MG63 (cell line): ENCODE measurements around the gene TBC1D21. TPM values are rescaled to one million over a fixed set of nuclear protein-coding genes. Genes with fewer than 3 reads are reported as not detected.

Experiments
- DNase-seq: peaks from one replicate; pipeline ENCODE4 v3.0.0-alpha.2; 2020
- H3K27me3 ChIP-seq: fragments of 250-450 bp; sonication (Bioruptor Pico); 2 replicates; pipeline ENCODE4 v1.5.1; 2020; ENCODE audit warnings: mild to moderate bottlenecking, moderate library complexity
- H3K36me3 ChIP-seq: fragments of 250-450 bp; sonication (Bioruptor Pico); 2 replicates; pipeline ENCODE4 v1.5.1; 2020; ENCODE audit warnings: mild to moderate bottlenecking, moderate library complexity
- H3K4me3 ChIP-seq: fragments of 250-450 bp; sonication (Bioruptor Pico); 2 replicates; pipeline ENCODE4 v1.5.1; 2020; ENCODE audit warnings: mild to moderate bottlenecking, moderate library complexity
- H3K9me3 ChIP-seq: fragments of 250-450 bp; sonication (Bioruptor Pico); 2 replicates; pipeline ENCODE4 v1.5.1; 2020; ENCODE audit warnings: mild to moderate bottlenecking, moderate library complexity
- total RNA-seq: library from RNA; depleted of rRNA; stranded (reverse); fragments of >200 nt; shearing (Covaris generic); gene quantifications from 2 replicates; pipeline ENCODE4 v1.2.3, GENCODE V29; 2014; ENCODE audit warnings: low replicate concordance

The TBC1D21 gene
- total RNA-seq, 1 experiment from 2014 or later = not detected

DNA sequence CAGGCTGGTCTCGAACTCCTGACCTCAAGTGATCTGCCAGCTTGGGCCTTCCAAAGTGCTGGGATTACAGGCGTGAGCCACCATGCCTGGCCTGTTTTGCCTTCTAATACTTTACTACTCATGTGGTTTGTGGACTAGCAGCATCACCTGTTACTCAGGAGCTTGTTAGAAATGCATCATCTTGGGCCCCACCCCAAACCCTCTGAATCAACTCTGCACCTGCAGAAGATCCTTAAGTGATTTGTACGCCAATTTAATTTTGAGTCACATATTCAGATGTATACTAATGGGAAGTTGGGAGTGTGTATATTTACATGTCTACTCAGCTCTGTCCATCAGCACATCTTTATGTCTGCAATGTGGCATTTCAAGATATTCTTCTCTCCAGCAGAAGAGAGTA, 6.1 kb downstream of the TBC1D21 start:
- DNase-seq = no peak
- Histone ChIP-seq H3K4me3 (no peak overlapping the region), H3K9me3 (no peaks in the 10 kb centered on the region), H3K36me3 (no peaks in the 10 kb centered on the region), H3K27me3 (no peaks in the 10 kb centered on the region)

DNA sequence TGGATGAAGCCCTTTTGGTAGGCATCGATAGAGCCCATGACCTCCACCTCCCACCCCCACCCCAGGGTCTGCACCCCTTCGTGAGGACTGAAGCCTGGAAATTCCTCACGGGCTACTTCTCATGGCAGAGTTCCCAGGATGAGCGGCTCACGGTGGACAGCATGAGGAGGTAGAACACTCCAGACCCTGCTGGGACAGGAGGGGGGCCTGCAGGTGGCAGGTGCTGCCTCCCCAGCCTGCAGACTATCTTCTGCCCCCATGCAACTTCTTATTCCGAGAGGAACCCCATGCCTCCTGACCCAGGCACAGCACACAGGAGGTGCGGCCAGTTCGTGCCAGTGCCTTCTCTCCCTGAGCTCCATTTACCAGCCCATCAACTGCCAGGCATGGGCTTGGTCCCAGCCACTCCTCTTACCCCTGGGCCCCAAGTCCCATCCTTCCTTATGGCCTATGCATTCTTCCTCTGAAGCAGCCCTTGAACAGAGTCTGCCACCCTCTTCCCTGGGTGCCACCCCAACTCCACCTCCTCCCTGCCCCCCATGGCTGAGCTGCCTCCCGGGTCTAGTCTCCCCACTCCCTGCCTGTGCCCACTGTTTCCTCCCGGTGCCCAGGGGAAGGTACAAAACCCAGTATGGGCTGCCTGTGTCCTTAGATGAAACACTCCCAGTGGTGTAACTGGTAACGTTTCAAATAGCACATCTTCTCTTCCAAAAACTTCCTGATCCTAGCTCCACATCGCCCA, 8.4 kb downstream of the TBC1D21 start:
- no peak for DNase-seq
- H3K9me3 ChIP-seq = no peaks in the 10 kb centered on the region
- H3K4me3 ChIP-seq = no peak overlapping the region
- no peaks in the 10 kb centered on the region for H3K36me3 ChIP-seq
- H3K27me3 ChIP-seq = no peaks in the 10 kb centered on the region

DNA sequence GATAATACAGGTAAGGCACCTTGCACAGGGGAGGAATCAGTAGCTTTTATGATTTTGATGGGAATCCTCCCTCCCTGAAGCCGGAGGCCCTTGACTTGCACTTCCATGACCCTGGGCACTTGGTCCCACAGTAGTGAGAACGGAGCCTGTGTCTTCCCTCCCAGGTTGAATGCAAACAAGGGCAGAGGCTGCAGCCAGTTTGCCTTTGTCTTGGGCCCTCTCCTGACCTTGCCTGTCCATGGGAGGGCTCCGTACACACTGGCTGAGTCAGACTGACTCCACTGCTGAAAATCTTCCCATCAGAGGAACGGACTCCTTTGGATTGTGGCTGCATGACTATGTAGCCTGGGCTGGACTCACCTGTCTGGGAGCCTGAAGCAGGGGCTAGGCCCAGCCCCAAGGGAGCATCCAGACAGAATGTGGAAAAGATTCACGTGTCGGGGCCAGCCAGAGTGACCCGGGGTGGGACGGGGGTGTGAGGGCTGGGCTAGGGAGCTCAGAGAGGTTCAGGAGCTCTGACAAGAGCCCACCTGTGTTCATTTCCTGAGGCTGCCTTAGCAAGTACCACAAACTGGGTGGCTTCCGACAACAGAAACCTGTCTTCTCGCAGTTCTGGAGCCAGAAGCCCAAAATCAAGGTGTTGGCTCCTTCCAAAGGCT, 9.5 kb downstream of the TBC1D21 start:
- H3K36me3 ChIP-seq = no peaks in the 10 kb centered on the region
- H3K27me3 ChIP-seq = no peaks in the 10 kb centered on the region
- DNase-seq = no peak
- no peaks in the 10 kb centered on the region for H3K9me3 ChIP-seq
- no peak overlapping the region for H3K4me3 ChIP-seq

DNA sequence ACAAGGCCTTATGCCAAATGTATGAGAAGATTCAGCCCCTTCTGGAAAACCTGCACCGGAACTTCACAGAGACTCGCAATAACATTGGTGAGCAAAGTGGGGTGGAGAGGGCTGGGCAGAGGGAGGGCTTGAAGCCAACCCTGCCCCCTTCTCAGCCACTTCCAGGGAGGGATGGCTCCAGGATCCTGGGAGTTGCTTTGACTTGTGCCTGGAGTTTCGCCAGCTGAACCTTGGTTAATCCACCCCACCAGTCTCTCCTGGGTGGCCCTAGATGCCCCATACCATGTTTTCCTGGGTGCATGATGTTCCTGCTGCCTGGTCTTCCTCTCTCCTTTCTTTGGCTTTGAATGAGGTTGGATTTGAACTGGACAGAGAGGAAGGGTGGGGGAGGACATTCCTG, 10.8 kb downstream of the TBC1D21 start:
- Histone ChIP-seq H3K4me3 (no peak overlapping the region), H3K27me3 (no peaks in the 10 kb centered on the region), H3K9me3 (no peaks in the 10 kb centered on the region), H3K36me3 (no peaks in the 10 kb centered on the region)
- no peak for DNase-seq

DNA sequence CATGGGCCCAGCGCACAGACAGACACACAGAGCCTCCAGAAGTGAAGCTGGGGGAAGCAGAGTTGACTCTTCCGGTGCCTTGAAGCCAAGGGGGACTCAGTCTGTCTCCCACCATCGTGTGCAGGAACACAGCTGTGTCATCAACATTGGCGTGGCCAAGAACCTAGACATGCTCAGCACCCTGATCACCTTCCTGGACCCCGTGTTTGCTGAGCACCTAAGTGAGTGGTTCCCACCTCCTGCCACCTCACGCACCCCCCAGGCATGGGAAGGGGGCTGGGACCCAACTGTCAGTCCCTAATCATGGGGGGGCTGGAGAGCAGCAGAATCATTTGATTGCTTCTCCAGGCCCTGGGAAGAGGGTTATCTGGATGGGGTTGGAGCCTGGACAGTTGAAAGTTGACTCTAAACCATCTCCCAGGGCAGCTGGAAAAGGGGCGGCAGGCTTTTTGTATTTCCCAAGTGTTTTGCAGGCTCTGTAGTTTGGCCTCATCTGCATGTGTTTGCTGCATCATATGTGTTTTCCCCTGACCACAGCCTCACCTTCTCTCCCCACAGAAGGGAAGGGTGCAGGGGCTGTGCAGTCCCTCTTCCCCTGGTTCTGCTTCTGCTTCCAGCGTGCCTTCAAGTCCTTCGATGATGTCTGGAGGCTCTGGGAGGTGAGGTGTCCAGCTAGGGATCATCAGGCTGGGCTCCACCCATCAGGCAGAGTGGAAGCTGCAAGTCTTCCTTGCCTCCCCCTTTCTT, 12.8 kb downstream of the TBC1D21 start:
- no peak for DNase-seq
- H3K36me3 ChIP-seq = no peaks in the 10 kb centered on the region
- no peak overlapping the region for H3K4me3 ChIP-seq
- peaks cover 3% of the 10 kb centered on the region for H3K27me3 ChIP-seq
- no peaks in the 10 kb centered on the region for H3K9me3 ChIP-seq

DNA sequence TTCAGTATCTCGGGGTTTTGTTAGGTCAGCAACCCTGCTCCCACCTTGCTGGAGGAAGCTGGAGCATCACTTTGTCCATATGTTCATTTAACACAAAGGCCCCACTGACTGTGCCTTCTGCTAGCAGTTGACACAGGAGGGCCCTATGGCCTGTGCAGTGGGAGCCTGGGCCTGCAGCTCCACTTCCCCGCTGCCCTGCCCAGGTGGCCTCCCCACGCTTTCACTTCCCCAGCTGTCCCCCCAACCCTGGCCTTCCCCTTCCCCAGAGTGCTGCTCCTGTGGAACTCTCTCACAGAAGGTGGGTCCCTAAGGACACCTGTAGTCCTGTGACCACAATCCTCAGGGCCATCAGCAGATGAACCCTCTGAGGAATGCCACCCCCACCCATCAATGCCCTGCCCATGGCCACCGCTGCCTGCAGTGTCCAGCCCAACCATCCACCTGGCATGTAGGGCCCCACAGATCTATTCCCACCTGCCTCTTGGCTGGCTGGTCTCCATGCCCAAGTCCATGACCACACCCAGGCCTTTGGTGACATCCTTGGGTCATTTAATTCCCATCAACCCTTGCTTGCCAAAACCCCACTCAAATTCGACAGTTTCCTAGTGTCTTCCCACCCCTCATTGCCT, 13.5 kb downstream of the TBC1D21 start:
- no peaks in the 10 kb centered on the region for H3K36me3 ChIP-seq
- DNase-seq = no peak
- peaks cover under 1% of the 10 kb centered on the region; the same call in 1 of the 2 replicates for H3K9me3 ChIP-seq
- no peak overlapping the region for H3K4me3 ChIP-seq
- peaks cover 3% of the 10 kb centered on the region for H3K27me3 ChIP-seq

DNA sequence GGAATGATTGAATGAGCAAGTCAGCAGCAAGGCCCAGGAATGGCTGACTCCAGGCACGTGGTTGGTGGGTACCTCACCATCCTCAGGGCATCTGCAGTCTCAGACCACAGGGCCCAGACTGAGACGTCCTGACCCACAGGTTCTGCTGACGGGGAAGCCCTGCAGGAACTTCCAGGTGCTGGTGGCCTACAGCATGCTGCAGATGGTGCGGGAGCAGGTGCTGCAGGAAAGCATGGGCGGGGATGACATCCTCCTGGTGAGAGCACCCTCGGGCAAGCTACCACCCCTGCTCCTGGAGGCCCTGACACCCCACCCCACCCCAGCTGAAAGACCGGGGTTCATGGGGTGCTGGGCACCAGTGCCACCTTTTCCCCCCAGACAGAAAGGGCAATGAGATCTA, 14.1 kb downstream of the TBC1D21 start:
- Histone ChIP-seq H3K27me3 (peaks cover 3% of the 10 kb centered on the region), H3K36me3 (no peaks in the 10 kb centered on the region), H3K4me3 (no peak overlapping the region), H3K9me3 (peaks cover 3% of the 10 kb centered on the region; the same call in 1 of the 2 replicates)
- DNase-seq = no peak

DNA sequence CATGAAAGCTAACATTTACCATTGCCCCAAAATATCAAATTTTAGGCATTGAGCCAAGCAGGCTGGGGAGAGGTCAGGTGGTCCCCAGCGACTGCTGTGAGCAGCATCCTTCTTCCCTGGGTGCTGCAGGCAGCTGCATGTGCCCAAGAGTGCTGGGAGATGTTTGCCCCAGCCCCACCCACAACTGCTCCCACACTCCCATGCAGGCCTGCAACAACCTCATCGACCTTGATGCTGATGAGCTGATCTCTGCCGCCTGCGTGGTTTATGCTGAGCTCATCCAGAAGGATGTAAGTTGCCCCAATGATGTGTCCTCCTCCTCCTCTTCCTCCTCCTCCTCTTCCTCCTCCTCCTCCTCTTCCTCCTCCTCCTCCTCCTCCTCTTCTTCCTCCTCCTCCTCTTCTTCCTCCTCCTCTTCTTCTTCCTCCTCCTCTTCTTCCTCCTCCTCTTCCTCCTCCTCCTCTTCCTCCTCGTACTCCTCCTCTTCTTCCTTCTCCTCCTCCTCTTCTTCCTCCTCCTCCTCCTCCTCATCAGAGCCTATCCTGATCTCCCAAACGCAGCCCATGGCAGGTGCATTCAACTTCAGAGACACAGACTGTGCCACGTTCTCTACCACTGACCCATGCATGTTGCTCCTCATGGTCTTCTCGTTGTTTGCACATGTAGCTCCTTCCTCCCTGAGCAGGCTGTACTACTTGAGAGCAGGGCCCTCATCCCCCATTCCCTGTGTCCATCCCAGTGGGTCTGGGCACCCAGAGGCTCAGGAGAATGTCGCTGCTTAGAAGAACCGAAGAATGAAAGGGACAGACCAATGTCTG, 15.1 kb downstream of the TBC1D21 start:
- no peak overlapping the region for H3K4me3 ChIP-seq
- peaks cover 3% of the 10 kb centered on the region for H3K27me3 ChIP-seq
- H3K36me3 ChIP-seq = no peaks in the 10 kb centered on the region
- H3K9me3 ChIP-seq = peaks cover 3% of the 10 kb centered on the region; the same call in 1 of the 2 replicates
- DNase-seq = no peak

DNA sequence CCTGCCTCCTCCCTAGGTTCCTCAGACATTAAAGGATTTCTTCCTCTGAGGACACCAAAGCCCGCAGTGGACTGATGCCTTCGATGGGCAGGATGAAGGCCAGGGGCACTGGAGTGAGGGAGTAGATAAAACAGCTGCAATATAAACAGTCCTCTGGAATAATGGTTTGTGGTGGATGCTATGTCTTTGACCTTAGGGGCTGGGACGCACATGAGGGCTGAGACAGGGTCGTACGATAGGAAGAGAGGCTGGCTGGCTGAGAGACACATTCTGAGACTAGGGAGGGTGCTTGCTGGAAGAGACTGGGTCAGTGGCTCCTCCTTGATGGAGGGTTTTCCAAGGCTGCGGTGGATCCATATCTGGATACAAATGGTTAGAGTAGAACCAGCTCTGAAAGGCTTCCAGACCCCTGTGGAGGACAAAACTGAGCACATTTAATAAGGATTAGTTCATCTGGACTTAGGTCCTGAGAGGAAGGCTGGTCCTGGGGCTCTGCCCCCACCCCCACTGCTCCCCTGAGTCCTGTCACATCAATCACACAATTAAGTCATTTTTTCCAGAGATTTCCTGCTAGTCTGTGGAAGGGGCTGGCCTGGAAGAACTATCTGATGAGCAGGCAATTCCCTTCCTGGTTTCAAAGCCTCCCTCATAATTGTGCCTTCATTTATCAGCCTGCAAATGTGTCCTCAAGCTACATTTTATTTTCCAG, 15.8 kb downstream of the TBC1D21 start:
- H3K36me3 ChIP-seq = no peaks in the 10 kb centered on the region
- H3K4me3 ChIP-seq = no peak overlapping the region
- peaks cover 3% of the 10 kb centered on the region; the same call in 1 of the 2 replicates for H3K9me3 ChIP-seq
- H3K27me3 ChIP-seq = peaks cover 3% of the 10 kb centered on the region
- no peak for DNase-seq

DNA sequence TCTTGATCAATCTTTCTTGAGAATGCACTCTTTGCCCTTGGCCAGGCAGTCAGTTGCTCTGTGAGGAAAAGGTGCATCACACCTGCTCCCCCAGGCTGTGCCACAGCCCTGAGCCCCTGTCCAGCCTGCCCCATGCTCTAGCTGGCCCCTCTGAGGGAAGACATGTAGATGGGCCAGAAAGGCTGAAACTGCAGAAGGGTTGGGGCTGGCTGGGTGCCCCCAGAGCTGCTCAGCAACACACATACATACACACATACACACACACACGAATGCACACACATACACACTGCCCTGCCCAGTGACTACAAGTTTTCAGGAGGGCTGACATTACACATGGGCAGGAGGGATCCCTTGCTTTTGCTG, 16.4 kb downstream of the TBC1D21 start:
- H3K27me3 ChIP-seq = peaks cover 3% of the 10 kb centered on the region
- H3K4me3 ChIP-seq = no peak overlapping the region
- DNase-seq = no peak
- peaks cover 3% of the 10 kb centered on the region; the same call in 1 of the 2 replicates for H3K9me3 ChIP-seq
- H3K36me3 ChIP-seq = no peaks in the 10 kb centered on the region

DNA sequence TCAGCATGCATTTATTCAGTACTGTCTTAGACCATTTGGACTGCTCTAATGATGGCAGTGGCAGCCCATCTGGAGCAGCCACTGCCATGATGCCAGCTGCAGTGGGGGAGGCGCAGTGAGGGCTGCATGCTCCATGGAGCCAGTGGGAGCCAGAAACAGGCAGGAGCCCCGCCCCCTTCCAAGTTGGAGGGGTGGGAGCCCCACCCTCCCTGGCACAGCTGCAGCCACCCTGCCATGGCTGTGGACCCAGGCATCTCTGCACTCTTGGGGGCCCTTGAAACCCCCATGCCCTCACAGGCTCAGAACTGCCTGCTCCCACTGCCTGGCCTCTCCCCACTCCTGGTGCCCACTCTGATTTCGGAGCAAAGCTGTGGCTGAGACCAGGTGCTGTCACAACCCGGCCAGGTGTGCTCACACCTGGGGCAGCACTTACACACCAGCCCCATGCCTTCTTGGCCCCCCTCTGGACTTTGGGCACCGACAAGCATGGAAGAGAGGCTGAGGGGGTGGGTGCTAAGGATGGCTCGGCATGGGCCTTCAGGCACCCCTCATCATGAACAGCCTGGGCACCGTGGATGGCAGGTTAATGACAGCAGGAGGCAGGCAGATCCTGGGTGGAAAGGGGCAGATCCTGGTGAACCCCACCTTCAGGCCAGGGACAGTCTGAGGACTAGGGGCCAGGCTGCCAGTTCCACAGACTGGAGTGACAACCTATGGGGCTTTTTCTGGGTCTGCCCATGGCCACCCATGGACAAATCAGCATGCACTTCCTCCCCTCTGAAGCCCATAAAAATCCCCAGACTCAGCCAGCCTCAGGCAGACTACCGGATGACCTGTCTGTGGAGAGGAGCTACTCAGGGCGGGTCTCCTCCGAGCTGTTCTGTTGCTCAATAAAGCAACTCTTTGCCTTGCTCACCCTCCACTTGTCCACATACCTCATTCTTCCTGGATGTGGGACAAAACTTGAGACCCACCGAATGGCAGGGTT, 18.3 kb downstream of the TBC1D21 start:
- Histone ChIP-seq H3K9me3 (peaks cover 3% of the 10 kb centered on the region; the same call in 1 of the 2 replicates), H3K27me3 (peaks cover 3% of the 10 kb centered on the region), H3K36me3 (no peaks in the 10 kb centered on the region), H3K4me3 (no peak overlapping the region)
- no peak for DNase-seq

DNA sequence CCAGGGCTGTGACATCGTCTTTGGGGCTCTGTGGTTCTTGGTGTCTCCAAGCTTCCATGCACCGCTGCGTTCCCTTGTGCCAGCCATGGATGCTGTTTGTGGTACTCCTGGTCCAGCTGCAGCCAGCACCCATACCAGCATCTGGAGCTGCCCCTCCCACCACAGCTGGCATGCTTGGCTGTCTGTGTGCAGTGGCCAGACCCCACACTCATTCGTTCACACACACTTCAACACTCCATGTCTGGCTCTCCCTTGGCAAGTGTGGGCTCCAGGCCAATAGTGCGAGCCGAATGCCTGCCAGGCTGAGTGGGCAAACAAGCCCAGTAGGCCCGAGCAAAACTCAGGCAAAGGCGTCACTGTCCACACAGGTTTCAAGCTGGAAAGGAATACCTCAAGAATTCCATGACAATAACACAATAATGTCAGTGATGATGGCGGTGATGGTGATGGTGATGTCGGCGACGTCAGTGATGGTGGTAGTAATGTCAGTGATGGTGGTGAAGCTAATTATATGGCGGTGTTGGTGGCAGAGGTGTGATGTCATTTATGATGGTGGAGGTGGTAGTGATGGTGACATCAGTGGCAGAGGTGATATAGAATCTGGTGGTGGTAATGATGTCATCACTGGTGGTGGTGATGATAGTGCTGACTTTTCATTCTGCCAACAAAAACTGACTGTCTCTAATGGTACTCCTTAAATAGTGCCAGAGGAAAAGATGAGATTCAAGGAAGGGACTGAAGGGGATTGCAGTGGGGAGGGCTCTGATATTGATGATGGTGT, 19.3 kb downstream of the TBC1D21 start:
- Histone ChIP-seq H3K36me3 (no peaks in the 10 kb centered on the region), H3K9me3 (peaks cover 3% of the 10 kb centered on the region; the same call in 1 of the 2 replicates), H3K4me3 (no peak overlapping the region), H3K27me3 (peaks cover 3% of the 10 kb centered on the region)
- DNase-seq = no peak

DNA sequence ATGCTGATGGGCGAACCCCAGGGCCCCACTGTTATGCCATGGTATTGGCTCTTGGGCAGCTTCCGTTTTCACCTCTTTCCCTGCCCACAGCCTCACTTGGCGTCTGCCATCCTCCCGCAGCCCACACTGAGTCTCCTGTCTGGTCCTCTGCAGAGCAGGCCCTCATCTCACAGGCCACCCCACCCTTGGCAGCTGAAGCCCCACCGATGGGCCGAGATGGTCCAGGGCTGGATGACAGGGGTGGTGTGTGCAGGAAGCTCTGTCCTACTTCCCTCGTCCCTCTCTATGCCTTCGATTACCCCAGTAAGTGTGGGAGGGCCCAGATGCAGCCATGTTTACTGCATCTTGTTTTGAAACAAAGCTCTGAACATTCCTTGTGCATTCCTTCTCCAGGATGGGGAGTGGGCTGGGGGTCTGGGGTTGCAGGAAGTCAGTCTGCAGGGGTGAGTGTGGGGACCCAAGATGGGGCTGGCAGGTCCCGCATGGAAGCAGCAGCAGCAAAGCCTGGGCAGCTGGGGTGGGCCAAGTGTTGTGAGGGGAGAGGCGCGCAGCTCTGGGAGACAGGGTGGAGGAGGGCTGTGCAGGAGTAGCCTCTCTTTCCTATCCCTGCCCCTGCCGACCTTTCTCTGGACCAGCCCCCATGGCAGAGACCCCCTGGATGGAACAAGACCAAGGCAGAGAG, 20.9 kb downstream of the TBC1D21 start:
- Histone ChIP-seq H3K36me3 (0 out of 2 replicates have a peak, but pooled peaks cover 3% of the 10 kb centered on the region), H3K4me3 (no peak overlapping the region), H3K9me3 (peaks cover 3% of the 10 kb centered on the region; the same call in 1 of the 2 replicates), H3K27me3 (peaks cover 3% of the 10 kb centered on the region)
- no peak for DNase-seq
